Measurements from ENCODE around the gene AGTR1.
A peak's percentile ranks its signal among the peaks of the same experiment; 100 is the strongest.
"Not testable (repeated sequence)": the region's sequence is repeated elsewhere in the genome, so short reads cannot be mapped to it uniquely, and the experiment has no call there.

Gene AGTR1

GRCh38 chr3:148718982-148719862 is 21.5 kb downstream of the AGTR1 start:
- no peak for DNase-seq

- no peak for DNase-seq
Measured at GRCh38 chr3:148720873-148721272, 23.2 kb downstream of the AGTR1 start.

GRCh38 chr3:148723631-148724030 is 25.9 kb downstream of the AGTR1 start:
- DNase-seq, result no peak

GRCh38 chr3:148727231-148727630 is 29.5 kb downstream of the AGTR1 start:
- peak; percentile 56 for DNase-seq

GRCh38 chr3:148728753-148729152 is 31.1 kb downstream of the AGTR1 start:
- DNase-seq, result no peak

- no peak for DNase-seq
Measured at GRCh38 chr3:148729476-148730055, 31.9 kb downstream of the AGTR1 start.

- DNase-seq, result no peak
Measured at GRCh38 chr3:148730676-148731075, 33.0 kb downstream of the AGTR1 start.

GRCh38 chr3:148735597-148735996 is 37.9 kb downstream of the AGTR1 start:
- DNase-seq, result no peak

- DNase-seq, result no peak
Measured at GRCh38 chr3:148736086-148736485, 38.4 kb downstream of the AGTR1 start.

- no peak for DNase-seq
Measured at GRCh38 chr3:148737104-148737530, 39.4 kb downstream of the AGTR1 start.

- DNase-seq, result no peak
Measured at GRCh38 chr3:148739720-148740119, 42.0 kb downstream of the AGTR1 start.

GRCh38 chr3:148740291-148740690 is 42.6 kb downstream of the AGTR1 start:
- no peak for DNase-seq

- DNase-seq, result no peak
Measured at GRCh38 chr3:148741219-148741618, 43.5 kb downstream of the AGTR1 start.

GRCh38 chr3:148742118-148742517 is 44.4 kb downstream of the AGTR1 start:
- no peak for DNase-seq

- no peak for DNase-seq
Measured at GRCh38 chr3:148746053-148746452, 48.4 kb downstream of the AGTR1 start.

- no peak for DNase-seq
Measured at GRCh38 chr3:148748283-148748682, 50.6 kb downstream of the AGTR1 start.

GRCh38 chr3:148750296-148750695 is 52.6 kb downstream of the AGTR1 start:
- no peak for DNase-seq

- DNase-seq, result no peak
Measured at GRCh38 chr3:148751461-148751860, 53.8 kb downstream of the AGTR1 start.

- not testable (repeated sequence) for DNase-seq
Measured at GRCh38 chr3:148753385-148753784, 55.7 kb downstream of the AGTR1 start.

GRCh38 chr3:148755570-148755969 is 57.9 kb downstream of the AGTR1 start:
- DNase-seq, result no peak

- no peak for DNase-seq
Measured at GRCh38 chr3:148756311-148756710, 58.6 kb downstream of the AGTR1 start.

GRCh38 chr3:148757238-148758215 is 59.8 kb downstream of the AGTR1 start:
- no peak for DNase-seq

- DNase-seq, result no peak
Measured at GRCh38 chr3:148758303-148758884, 60.7 kb downstream of the AGTR1 start.
